Stimulated activated CD4-positive, alpha-beta T cell treated with anti-CD3 and anti-CD28 coated beads, Interleukin-12 subunit alpha, Interleukin-12 subunit beta, amount 100 ng/mL, for 48 hours (primary cell): ENCODE results near the gene KCNB1.

ENCODE experiments used
- DNase-seq, 3 donors: peaks; one replicate each; pipeline ENCODE4 v3.0.0-alpha.2; 2020; ENCODE audit warnings: low read depth in 2 of 3, low spot score in 1 of 3

KCNB1 gene

DNA sequence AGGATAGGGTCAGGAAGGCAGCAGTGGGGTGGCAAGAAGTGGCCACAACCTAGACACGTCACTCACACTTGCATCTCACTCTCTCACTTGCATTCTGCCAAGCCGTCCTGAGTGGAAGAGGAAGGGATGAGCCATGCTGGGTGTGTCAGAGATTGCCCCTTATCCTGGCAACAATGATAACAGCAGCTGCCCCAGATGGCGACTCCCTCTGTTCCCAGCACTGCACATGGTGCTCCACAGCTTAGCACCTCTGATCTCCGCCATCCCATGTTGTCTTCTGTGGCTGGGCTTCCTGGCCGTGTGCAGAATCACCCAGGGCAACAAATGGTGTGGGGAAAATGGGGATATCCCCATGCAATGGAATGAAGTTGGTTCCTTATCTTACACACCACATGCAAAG lies 11.1 kb downstream of the KCNB1 start:
- no peak for DNase-seq

DNA sequence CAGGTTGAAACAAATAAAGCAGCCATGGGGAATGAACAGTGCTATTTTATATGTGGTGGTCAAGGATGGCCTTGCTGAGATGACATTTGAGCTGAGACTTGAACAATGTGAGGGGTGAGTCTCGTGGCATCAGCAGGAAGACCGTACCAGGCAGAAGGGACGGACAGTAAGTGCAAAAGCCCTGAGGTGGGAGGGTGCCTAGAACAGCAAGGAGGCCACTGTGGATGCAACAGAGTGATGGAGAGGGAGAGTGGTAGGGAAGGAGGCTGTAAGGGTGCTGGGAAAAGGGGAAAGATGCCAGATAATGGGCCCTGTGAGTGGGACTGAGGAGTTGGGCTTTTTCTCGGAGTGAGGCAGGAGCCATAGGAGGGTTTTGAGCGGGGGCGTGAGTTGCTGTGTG lies 11.5 kb downstream of the KCNB1 start:
- no peak for DNase-seq

DNA sequence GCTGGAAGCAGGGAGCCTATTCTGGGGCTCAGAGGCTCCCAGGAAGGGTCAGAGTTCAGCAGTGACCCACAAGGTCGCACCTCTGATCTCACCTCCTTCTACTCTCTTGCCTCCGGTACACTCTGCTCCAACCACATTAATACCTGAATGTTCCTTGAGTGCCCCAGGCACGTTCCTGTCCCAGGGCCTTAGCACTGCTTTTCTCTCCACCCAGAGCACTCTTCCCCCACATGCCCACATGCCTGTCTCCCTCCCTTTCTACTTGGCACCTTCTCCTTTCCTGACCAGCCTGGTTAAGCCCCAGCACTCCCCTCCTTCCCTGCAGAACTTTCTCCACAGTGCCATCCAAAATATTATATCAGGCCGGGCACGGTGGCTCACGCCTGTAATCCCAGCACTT lies 13.4 kb downstream of the KCNB1 start:
- no peak for DNase-seq

DNA sequence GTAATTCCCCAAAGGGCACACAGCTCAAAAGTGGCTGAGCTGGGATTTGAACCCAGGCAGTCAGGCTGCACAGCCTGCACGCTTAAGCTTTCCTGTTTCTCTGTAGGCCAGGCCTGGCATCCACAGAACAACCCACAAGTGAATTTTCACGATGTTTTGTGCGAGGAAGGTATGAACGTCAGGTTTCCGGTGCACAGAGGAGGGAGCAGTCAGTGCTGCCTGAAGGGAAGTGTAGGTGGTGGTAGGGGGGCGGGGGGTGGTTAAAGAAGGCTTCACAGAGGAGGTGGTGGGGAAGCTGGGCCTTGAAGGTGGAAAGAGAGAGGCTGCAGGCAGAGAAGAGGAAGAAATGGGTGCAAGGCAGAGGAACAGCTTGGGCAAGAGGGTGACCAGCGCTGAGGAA lies 14.1 kb downstream of the KCNB1 start:
- DNase-seq = no peak

DNA sequence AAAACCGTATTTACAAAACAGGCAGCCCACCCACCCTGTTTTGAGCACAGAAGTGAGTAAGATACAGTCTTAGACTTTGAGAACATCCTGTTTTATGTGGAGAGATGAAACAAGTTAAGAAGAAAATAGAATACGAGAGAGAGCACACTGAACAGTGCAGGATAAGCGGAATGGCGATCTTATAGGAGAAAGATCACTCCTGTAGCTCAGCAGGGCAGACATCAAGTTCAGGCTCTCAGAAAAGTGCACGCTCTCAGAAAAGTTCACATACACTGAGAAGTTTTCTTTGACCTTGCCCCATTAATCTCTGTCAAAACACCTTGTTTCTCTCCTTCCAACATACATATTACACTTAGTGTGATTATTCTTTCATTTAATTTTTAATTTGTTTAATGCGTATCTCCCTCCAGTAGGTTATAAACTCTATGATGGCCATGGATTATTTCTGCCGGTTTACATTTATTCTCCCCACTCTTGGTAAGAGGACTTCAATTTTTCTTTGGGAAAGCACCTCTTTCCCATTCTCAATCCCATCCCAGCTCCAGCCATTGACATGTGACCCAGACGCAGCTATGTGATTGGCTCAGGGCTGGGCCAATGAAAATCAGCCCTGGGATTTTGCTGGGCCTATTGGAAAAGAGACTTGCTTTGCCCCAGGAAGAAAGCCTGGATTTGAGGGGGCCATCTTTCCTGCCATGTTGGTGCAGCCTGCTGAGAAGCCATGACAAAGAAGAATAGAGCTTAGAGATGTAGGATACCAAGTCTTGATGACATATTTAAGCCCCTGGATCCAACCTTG lies 16.2 kb downstream of the KCNB1 start:
- no peak for DNase-seq

DNA sequence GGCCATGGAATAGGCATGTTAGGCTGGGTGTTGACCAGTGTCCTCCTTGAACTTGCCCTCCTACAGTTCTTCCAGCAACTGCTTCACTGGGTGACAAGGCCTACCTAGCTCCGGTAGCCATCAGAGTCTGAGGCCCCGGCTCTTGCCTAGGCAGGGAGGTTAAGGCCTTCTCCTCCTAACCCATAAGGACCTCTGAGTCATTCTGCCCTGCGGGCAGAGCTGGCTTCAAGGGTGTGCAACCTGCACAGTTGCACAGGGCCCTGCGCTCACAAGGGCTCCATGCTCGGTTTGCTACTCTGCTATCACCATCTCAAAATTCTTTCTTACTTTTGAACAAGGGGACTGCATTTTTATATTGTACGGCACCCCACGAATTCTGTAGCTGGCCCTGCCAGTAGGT lies 17.9 kb downstream of the KCNB1 start:
- DNase-seq = no peak

DNA sequence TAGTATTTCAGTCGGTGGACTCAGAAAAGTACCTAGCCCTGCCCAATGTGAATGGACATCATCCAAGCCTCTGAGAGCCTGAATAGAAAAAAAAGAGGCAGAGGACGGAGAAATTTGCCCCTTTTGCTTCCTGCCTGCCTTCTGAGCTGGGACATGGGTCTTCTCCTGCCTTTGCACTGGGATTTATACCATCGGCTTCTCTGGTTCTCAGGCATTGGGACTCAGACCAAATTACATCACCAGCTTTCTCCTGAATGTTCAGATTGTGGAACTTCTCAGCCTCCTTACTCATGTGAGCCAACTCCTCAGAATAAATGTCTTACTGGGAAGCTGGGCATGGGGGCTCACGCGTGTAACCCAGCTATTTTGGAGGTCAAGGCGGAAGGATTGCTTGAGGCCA lies 19.8 kb downstream of the KCNB1 start:
- no peak for DNase-seq

DNA sequence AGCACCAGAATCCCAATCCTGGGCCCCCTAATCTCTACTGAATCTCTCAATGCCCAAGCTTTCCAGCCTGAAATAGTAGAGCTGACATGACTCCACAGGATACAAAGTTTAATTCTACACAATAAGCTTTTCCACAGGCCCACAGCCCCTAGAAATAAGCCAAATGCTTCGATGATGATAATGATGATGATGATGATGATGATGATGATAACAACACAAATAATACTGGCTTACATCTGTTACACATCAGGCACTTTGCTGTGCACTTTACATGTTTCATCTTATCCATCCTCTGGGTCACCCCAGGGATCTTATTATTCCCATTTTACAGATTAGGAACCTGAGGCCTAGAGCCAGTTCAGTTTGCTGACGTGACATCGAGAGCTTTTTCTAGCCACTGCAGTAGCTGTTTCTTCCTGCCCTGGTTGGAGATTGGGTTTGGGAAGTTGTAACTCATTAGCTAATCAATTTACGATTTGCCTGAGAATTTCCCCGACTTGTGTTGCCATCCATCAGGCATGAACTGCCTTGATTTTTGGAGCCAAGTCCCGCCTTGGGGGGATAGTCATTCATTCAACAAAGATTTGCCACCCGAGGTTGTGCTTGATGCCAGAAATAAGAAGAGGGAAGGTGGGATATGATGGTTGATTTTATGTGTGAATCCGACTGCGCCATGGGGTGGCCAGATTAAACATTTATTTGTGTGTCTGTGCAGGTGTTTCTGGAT lies 20.4 kb downstream of the KCNB1 start:
- DNase-seq = no peak

DNA sequence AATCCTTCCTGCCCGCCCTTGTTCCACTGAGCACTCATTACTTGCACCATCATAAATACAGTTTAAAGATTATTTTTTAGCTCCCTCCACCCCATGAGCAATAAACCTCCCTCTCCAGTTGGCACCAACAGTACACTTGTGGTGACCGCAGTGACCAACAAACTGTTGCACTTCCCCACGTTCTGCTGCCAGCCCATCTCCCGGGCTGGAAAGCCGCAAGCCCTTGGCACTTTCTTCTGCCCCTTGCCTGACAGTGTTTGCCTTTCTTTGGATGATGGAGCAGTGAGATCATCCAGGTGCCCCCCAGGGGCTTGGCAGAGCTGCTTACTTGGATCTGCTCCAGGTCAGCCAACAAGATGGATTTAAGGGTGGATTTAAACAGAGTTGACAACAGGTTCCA lies 21.6 kb downstream of the KCNB1 start:
- no peak for DNase-seq

DNA sequence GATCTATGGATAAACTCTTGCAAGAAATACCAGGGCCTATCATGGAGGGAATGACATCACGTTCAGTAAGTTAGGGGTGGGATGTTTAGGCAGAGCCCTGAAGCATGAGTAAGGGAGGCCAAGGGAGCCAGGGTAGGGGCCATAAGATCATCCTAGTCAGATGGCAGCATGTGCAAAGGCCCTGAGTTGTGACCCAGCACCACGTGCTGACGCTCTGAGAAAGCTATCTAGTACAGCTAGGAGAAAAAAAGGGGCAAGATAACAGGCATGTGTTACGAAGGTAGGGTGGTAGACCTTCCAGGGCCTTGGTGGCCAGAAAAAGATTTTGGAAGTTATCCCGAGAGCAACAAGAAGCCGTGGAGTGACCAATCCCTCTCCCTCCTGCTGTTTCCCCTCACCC lies 22.3 kb downstream of the KCNB1 start:
- DNase-seq = no peak

DNA sequence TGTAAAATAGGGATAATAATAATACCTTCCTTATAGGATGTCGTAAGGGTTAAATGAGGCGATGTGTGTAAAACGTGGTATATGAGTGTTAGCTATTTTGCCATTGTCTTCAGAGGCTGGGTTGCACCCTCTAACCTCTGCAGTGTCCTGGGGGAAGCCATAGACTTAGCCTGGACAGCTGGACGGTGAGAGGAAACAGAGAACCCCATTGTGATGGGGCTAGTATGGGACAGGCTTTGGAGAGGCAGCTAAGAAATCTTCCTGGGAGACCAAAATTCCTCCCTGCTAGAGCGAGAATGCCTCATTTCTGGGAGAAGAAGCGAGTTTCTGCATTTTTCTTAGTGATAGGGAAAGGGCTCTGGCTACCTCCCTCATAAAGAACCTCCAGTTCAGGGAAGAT lies 22.8 kb downstream of the KCNB1 start:
- no peak for DNase-seq

DNA sequence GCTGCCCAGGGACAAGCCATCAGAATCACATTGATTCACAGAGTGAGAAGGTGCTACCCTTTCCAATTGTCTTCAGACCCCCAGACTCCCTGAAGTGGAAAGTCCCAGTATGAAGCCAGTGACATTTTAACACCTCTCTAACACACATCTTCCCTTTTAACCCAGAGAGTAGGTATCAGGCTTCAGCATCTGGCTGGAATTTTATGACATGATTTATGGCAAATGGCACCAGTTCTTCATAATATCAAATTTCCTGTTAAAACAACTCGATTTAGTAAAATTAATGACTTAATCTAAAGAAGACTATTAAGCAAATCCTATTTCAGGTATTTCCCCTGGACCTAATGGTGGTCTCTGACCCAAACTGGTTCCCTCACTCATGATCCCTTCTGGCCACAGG lies 25.0 kb downstream of the KCNB1 start:
- no peak for DNase-seq

DNA sequence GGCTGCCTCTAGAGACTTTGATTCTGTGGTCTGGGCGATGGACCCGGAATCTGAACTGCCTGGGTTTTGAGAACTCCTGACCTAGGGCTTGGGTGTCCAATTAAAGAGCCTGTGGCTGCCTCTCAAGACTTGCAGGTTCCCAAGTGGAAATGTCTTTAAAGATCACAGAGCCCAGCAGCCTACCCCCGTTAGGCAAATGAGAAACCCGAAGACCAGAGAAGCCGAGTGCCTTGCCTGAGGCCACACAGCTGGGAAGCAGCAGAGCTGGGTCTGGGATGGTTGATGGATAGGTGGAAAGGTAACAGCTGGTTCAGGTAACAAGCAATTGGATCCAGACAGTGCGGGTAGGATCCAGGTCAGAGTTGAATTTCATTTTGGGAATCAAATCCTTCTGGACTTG lies 25.8 kb downstream of the KCNB1 start:
- DNase-seq = no peak

DNA sequence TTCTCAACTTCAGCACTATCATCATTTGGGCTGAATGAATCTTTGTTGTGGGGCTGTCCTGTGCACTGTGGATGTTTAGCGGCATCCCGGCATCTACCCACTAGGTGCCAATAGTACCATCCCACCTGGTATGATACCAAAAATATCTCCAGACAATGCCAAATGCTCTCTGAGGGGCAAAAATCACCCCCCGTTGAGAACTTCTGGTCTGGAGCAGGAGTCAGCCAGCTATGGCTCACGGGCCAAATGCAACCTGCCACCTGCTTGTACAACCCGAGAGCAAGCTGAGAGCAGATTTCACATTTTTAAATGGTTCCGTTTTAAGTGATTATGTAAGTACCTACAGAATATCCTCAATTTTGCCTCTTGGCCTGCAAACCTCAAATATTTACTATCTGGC lies 26.8 kb downstream of the KCNB1 start:
- DNase-seq = no peak

DNA sequence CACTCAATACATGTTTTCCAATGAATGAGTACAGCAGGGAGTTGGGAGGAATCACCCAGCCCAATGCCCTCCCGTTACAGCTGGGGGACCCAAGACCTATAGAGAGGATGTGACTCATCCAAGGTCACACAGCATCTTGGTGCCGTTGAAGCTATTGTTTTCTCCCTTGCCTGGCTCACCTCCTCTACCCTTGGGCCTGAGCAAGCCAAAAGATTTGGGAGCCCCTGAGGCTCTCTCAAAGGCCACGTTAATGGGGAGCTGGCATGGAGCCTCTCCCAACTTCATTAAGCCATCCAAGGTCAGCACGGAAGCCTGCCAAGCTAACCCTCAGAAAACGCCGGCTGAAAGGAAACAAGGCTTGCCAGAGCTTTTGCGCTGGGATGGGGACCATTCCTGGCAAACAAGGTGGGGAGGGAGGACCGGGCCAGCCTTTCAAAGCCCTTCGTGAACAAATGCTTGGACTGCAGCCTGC lies 30.4 kb downstream of the KCNB1 start:
- no peak for DNase-seq

DNA sequence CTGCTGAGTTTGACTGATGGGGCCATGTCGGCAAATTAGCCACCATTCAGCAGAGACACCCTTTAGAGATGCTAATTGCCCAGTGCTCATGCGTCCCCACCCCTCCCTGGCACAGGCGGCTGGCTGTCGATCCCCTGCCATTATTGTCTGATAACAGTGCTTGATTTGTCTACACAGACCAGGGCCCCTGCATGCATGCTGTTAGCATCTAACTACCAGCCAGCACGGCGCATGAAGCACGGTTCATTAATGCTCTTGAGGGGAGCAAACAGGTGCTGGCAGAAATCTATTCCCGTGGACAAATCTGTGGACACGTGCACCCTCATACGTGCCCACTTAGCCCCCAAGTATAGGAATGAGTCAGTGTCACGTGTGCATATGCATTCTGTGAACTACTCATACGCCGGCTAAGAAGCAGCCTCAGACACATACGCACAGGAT lies 32.2 kb downstream of the KCNB1 start:
- DNase-seq = no peak

DNA sequence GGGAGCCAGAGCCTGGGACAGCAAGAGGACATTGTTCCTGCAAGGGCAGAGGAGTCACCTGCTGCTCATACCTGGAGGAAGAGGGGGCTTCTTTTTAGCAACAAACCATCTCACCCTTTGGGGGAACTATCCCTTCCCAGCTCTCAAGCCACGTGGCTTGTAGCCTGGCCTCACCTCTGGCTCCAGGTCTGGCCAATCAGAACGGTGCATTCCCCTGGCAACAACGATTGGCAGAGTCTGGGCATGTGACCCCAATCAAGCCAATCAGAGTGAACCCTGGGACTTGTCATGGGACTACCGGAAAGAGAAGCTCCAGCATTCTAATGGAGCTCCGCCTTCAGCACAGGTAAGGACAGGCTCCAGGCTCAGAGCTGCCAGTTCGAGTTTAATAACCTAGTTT lies 33.6 kb downstream of the KCNB1 start:
- no peak for DNase-seq

DNA sequence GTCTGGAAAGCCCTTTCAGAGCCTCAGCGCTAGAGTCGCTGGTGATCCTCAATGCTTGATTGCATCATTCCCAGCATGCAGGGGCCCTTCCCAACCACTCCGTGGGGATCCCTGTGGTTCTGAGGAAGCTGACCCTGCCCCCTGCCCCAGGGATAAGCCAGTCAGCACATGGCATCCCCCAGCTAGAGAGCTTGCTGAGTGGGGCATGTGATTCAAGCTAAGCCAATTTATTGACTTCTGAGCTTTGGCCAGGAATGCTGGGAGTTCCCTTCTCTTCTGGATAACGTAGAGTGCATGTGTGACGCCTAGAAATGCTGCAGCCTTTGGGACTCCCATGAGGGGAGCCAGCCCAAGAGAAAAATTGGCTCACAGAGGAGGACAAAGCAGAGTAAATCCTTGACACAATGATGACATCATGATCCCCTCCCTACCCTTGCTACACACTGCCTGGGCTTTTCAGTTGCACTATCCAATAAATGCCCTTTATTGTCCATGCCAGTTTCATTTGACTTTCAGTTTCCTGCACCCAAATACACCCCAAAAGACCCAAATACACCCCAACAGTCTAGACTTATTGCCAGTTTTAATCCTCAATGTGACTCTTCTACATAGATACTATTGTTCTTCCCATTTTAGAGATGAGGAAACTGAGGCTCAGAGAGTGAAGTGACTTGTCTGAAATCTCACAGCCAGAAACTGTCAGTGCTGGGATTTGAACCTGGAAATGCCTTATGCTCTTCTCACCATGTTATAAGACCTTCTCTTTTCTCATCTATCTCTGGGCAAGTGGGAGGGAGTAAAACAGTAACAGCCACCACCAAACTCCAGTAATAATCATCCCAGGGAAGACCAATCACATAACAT lies 34.3 kb downstream of the KCNB1 start:
- no peak for DNase-seq

DNA sequence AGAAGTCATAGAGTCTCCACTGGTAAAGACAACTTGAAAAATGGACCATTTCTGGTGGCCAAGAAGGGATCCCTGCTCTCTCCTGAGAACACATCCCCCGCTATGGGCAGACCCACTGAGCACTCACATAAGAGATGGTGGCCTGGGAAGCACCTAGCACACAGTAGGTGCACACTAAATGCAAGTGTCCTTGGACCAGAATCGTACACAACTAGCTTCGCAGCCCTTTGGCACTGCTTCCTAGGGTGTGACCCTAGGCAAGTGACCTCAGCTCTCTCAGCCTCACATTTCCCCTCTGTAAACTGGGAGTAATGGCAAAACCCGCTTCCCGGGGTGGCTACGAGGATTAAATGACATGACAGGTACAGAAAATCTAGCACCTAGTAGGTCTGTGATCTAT lies 35.1 kb downstream of the KCNB1 start:
- DNase-seq = no peak

DNA sequence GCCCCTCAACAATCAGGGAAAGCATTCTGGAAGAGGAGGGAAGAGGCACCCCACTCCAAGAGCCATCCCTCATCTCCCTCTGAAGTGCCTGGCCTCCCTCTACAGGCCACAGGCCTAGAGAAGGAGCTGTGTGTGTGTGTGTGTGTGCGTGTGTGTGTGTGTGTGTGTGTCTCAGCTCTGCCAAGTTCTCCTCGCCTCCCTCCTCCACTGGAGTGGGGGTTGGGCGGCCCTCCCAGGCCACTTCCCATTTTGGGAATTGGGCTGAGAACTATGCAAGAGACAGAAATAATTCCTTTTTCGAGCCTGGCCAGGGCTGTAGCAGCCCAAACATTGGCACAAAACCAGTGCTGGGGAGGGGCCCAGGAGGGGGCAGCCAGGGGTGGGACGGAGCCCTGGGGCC lies 35.7 kb downstream of the KCNB1 start:
- DNase-seq = no peak

DNA sequence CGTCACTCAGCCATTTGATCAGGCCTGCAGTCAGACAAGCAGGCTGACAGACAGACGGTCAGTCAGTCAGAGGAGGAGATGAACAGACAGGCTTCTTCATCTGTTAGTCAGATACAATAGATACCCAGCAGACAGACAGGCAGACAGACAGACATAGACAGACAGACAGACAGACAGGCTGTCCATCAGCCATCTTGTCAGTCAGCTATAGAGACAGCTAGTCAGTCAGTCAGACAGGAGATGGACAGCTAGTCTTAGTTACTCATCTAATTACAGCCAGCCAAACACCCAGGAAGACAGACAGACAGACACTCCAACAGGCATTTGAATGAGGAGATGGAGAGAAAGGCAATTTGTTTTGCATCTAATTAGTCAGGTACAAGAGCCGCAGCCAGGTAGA lies 36.4 kb downstream of the KCNB1 start:
- no peak for DNase-seq

DNA sequence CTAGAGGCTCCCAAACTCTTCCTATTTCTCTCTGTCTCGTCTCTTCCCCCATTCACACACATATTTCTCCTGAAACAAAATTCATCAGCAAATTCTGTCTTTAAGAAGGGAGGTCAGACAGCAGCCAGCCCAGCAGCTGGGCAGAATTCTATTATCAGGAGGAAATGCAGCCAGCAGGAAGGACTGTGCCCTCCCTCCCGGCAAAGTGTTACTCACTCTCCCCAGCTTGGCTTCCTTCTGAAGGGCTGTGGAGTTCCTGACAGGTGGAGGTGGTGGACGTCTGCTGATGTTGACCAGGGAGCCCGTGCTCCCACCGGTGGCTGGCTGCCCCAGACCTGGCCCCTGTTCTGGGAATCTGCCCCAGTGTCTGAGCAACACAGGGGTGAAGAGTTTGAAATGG lies 37.3 kb downstream of the KCNB1 start:
- DNase-seq = no peak
